GM21619 (cell line): Measurements from ENCODE around the gene VSNL1.

ENCODE experiments used
- ATAC-seq: cut with Tn5 transposase; IDR thresholded peaks from one replicate; pipeline ENCODE4 v1.9.1; 2021; ENCODE audit not compliant: unreplicated experiment

VSNL1 gene

GRCh38 chr2:17689010-17689409, 148.5 kb downstream of the VSNL1 start:
- ATAC-seq = no peak

- no peak for ATAC-seq
Observed at GRCh38 chr2:17690776-17691175, 150.3 kb downstream of the VSNL1 start.
